ENCODE data around the gene IP6K2. TPM values are rescaled to one million over a fixed set of nuclear protein-coding genes. Genes with fewer than 3 reads are reported as not detected.
A peak's percentile ranks its signal among the peaks of the same experiment; 100 is the strongest.

Gene IP6K2
- total and polyA plus RNA-seq, 2 of the 13 experiments (the other 11 are each of a cell fraction or from before 2014, with no cell fraction given) = 85.5 to 112 TPM

DNA sequence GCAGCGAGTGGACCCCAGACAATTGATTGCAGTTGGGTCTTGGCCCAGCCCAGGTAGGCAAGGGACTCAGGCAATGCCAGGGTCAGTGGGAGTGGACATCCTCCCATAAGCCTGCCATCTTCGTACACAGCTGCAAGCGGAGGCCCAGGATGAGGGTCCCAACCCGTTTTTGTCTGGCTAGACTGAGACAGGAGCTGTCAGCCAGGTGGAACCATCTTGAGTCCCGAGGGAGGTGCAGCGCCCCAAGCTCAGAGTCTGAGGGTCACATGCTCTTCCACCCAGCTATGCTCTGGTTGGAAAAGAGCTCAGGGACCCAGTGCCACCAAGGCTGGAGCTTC is 22.6 kb upstream of the IP6K2 start (continued):
- TF ChIP-seq, protein P1, sequence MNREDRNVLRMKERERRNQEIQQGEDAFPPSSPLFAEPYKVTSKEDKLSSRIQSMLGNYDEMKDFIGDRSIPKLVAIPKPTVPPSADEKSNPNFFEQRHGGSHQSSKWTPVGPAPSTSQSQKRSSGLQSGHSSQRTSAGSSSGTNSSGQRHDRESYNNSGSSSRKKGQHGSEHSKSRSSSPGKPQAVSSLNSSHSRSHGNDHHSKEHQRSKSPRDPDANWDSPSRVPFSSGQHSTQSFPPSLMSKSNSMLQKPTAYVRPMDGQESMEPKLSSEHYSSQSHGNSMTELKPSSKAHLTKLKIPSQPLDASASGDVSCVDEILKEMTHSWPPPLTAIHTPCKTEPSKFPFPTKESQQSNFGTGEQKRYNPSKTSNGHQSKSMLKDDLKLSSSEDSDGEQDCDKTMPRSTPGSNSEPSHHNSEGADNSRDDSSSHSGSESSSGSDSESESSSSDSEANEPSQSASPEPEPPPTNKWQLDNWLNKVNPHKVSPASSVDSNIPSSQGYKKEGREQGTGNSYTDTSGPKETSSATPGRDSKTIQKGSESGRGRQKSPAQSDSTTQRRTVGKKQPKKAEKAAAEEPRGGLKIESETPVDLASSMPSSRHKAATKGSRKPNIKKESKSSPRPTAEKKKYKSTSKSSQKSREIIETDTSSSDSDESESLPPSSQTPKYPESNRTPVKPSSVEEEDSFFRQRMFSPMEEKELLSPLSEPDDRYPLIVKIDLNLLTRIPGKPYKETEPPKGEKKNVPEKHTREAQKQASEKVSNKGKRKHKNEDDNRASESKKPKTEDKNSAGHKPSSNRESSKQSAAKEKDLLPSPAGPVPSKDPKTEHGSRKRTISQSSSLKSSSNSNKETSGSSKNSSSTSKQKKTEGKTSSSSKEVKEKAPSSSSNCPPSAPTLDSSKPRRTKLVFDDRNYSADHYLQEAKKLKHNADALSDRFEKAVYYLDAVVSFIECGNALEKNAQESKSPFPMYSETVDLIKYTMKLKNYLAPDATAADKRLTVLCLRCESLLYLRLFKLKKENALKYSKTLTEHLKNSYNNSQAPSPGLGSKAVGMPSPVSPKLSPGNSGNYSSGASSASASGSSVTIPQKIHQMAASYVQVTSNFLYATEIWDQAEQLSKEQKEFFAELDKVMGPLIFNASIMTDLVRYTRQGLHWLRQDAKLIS (CRISPR knock-in tag; IDR thresholded peaks at IDR 0.05) = no peak
- TF ChIP-seq, protein P2, sequence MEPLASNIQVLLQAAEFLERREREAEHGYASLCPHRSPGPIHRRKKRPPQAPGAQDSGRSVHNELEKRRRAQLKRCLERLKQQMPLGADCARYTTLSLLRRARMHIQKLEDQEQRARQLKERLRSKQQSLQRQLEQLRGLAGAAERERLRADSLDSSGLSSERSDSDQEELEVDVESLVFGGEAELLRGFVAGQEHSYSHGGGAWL (CRISPR knock-in tag; IDR thresholded peaks at IDR 0.05) = no peak
- TF ChIP-seq MED8 (CRISPR knock-in tag; IDR thresholded peaks at IDR 0.05; ENCODE audit: insufficient replicate concordance) (no peak), ZFP36L2 (CRISPR knock-in tag; IDR thresholded peaks at IDR 0.05) (no peak), ZNF354B (CRISPR knock-in tag; IDR thresholded peaks at IDR 0.05) (0 out of 2 replicates have a peak, but pooled peaks have one; percentile 88), EED (CRISPR knock-in tag; IDR thresholded peaks at IDR 0.05) (0 out of 2 replicates have a peak, but pooled peaks have one; percentile 10), JUNB (CRISPR knock-in tag; IDR thresholded peaks at IDR 0.05; ENCODE audit: borderline replicate concordance) (no peak), CREB1 (IDR thresholded peaks at IDR 0.05) (no peak), CREB1 (CRISPR knock-in tag; IDR thresholded peaks at IDR 0.05) (no peak), MBNL3 (CRISPR knock-in tag; conservative IDR thresholded peaks at IDR 0.05) (no peak), ZNF350 (CRISPR knock-in tag; IDR thresholded peaks at IDR 0.05; ENCODE audit: borderline replicate concordance, low read depth) (no peak), MEIS1 (CRISPR knock-in tag; IDR thresholded peaks at IDR 0.05; ENCODE audit: borderline replicate concordance) (no peak), RARA (CRISPR knock-in tag; IDR thresholded peaks at IDR 0.05) (no peak), TMF1 (CRISPR knock-in tag; IDR thresholded peaks at IDR 0.05; ENCODE audit: low read depth) (no peak), THAP11 (CRISPR knock-in tag; IDR thresholded peaks at IDR 0.05) (no peak), XBP1 (CRISPR knock-in tag; IDR thresholded peaks at IDR 0.05) (no peak)
- TF ChIP-seq, protein P3, sequence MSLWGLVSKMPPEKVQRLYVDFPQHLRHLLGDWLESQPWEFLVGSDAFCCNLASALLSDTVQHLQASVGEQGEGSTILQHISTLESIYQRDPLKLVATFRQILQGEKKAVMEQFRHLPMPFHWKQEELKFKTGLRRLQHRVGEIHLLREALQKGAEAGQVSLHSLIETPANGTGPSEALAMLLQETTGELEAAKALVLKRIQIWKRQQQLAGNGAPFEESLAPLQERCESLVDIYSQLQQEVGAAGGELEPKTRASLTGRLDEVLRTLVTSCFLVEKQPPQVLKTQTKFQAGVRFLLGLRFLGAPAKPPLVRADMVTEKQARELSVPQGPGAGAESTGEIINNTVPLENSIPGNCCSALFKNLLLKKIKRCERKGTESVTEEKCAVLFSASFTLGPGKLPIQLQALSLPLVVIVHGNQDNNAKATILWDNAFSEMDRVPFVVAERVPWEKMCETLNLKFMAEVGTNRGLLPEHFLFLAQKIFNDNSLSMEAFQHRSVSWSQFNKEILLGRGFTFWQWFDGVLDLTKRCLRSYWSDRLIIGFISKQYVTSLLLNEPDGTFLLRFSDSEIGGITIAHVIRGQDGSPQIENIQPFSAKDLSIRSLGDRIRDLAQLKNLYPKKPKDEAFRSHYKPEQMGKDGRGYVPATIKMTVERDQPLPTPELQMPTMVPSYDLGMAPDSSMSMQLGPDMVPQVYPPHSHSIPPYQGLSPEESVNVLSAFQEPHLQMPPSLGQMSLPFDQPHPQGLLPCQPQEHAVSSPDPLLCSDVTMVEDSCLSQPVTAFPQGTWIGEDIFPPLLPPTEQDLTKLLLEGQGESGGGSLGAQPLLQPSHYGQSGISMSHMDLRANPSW (CRISPR knock-in tag; IDR thresholded peaks at IDR 0.05; ENCODE audit: borderline replicate concordance) = no peak
- TF ChIP-seq, protein P4, sequence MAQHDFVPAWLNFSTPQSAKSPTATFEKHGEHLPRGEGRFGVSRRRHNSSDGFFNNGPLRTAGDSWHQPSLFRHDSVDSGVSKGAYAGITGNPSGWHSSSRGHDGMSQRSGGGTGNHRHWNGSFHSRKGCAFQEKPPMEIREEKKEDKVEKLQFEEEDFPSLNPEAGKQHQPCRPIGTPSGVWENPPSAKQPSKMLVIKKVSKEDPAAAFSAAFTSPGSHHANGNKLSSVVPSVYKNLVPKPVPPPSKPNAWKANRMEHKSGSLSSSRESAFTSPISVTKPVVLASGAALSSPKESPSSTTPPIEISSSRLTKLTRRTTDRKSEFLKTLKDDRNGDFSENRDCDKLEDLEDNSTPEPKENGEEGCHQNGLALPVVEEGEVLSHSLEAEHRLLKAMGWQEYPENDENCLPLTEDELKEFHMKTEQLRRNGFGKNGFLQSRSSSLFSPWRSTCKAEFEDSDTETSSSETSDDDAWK (CRISPR knock-in tag; IDR thresholded peaks at IDR 0.05) = no peak
- TF ChIP-seq, protein P5, sequence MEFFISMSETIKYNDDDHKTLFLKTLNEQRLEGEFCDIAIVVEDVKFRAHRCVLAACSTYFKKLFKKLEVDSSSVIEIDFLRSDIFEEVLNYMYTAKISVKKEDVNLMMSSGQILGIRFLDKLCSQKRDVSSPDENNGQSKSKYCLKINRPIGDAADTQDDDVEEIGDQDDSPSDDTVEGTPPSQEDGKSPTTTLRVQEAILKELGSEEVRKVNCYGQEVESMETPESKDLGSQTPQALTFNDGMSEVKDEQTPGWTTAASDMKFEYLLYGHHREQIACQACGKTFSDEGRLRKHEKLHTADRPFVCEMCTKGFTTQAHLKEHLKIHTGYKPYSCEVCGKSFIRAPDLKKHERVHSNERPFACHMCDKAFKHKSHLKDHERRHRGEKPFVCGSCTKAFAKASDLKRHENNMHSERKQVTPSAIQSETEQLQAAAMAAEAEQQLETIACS (CRISPR knock-in tag; IDR thresholded peaks at IDR 0.05) = peak; percentile 15; the same call in 1 of the 2 replicates
- TF ChIP-seq, protein P6, sequence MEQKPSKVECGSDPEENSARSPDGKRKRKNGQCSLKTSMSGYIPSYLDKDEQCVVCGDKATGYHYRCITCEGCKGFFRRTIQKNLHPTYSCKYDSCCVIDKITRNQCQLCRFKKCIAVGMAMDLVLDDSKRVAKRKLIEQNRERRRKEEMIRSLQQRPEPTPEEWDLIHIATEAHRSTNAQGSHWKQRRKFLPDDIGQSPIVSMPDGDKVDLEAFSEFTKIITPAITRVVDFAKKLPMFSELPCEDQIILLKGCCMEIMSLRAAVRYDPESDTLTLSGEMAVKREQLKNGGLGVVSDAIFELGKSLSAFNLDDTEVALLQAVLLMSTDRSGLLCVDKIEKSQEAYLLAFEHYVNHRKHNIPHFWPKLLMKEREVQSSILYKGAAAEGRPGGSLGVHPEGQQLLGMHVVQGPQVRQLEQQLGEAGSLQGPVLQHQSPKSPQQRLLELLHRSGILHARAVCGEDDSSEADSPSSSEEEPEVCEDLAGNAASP (CRISPR knock-in tag; IDR thresholded peaks at IDR 0.05; ENCODE audit: borderline replicate concordance) = no peak

Measured in HepG2 (cell line).